Vagina (tissue), 2 donors: Measurements from ENCODE around the gene GNB1L. TPM values are rescaled to one million over a fixed set of nuclear protein-coding genes. Genes with fewer than 3 reads are reported as not detected.

Source experiments
- DNase-seq, 2 donors: peaks; one replicate each; pipeline ENCODE4 v3.0.0-alpha.2; 2017; ENCODE audit errors: extremely low spot score in 2 of 2
- H3K27ac ChIP-seq: fragments of 200-600 bp; sonication (generic); one replicate; pipeline ENCODE4 v1.5.1; 2019
- H3K27me3 ChIP-seq: fragments of 200-600 bp; sonication (generic); one replicate; pipeline ENCODE4 v1.5.1; 2019
- H3K36me3 ChIP-seq, 2 donors: fragments of 200-600 bp; sonication (generic); one replicate each; pipeline ENCODE4 v1.5.1; 2017 to 2019
- H3K4me1 ChIP-seq: fragments of 200-600 bp; sonication (generic); one replicate; pipeline ENCODE4 v1.5.1; 2019
- H3K4me3 ChIP-seq, 2 donors: fragments of 200-600 bp; sonication (generic); 1 replicate in 1 of 2; 2 replicates in 1 of 2; pipeline ENCODE4 v1.5.1; 2016 to 2019
- H3K9me3 ChIP-seq: fragments of 200-600 bp; sonication (generic); one replicate; pipeline ENCODE4 v1.5.1; 2019
- POLR2A ChIP-seq, 2 donors: fragments of 450-650 bp; IDR thresholded peaks; one replicate each; pipeline ENCODE4 v1.6.1; 2017; ENCODE audit warnings: antibody characterized with exemption in 2 of 2, mild to moderate bottlenecking in 2 of 2, moderate library complexity in 2 of 2
- POLR2AphosphoS5 ChIP-seq, 2 donors: sonication (generic); formaldehyde crosslinking; IDR thresholded peaks; one replicate each; pipeline ENCODE4 v1.9.0; 2017; ENCODE audit warnings: antibody characterized with exemption in 2 of 2, mild to moderate bottlenecking in 2 of 2, low read depth in 1 of 2; ENCODE audit not compliant: insufficient read depth in 1 of 2
- intact Hi-C: fragments of 100-400 bp; cut with DNase I; formaldehyde crosslinking; loops from one replicate; pipeline ENCODE4 v1.15.1; 2023
- total RNA-seq: library from RNA; depleted of rRNA; stranded (reverse); fragments of >200 nt; gene quantifications from one replicate; pipeline ENCODE4 v1.2.3, GENCODE V29; 2016
- TF ChIP-seq, protein P1 (sequence below), 3 experiments: fragments of 450-650 bp in 2 of 3; fragments of 200-600 bp in 1 of 3; sonication (generic) in 1 of 3; IDR thresholded peaks; one replicate each; pipeline ENCODE4 v1.5.1; 2017 to 2019; ENCODE audit warnings: antibody characterized with exemption in 3 of 3, mild to moderate bottlenecking in 2 of 3, moderate library complexity in 2 of 3

The GNB1L gene
- total RNA-seq, 1 donor from 2014 or later = 14.0 TPM

DNA sequence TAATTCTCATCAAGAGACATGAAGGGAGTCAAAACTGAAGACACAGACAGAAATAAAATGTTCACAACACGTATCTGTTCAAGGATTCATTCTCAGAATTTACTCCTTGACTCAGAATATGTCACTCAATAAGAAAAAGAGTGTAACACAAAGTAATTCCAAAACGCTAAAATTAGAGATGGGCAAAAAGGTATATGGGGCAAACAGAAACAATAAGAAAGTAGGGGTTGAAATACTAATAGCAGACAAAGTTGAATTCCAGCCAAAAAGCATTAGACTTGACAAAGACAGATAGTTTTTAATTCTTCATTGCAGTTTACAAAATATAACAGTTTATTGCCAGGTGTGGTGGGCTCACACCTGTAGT, 26.7 kb downstream of the GNB1L start:
- no peak for DNase-seq
- H3K4me3 ChIP-seq = no peak overlapping the region
- H3K36me3 ChIP-seq = no peaks in the 10 kb centered on the region
- TF ChIP-seq POLR2A (IDR thresholded peaks at IDR 0.05) (no peak), POLR2AphosphoS5 (IDR thresholded peaks at IDR 0.05; ENCODE audit: insufficient read depth in 1 of 2, low read depth in 1 of 2) (no peak)
- TF ChIP-seq, protein P1, sequence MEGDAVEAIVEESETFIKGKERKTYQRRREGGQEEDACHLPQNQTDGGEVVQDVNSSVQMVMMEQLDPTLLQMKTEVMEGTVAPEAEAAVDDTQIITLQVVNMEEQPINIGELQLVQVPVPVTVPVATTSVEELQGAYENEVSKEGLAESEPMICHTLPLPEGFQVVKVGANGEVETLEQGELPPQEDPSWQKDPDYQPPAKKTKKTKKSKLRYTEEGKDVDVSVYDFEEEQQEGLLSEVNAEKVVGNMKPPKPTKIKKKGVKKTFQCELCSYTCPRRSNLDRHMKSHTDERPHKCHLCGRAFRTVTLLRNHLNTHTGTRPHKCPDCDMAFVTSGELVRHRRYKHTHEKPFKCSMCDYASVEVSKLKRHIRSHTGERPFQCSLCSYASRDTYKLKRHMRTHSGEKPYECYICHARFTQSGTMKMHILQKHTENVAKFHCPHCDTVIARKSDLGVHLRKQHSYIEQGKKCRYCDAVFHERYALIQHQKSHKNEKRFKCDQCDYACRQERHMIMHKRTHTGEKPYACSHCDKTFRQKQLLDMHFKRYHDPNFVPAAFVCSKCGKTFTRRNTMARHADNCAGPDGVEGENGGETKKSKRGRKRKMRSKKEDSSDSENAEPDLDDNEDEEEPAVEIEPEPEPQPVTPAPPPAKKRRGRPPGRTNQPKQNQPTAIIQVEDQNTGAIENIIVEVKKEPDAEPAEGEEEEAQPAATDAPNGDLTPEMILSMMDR (IDR thresholded peaks at IDR 0.05) = no peak
- intact Hi-C loops = no loop called here
- no peak overlapping the region for H3K27ac ChIP-seq
- H3K27me3 ChIP-seq = no peaks in the 10 kb centered on the region
- H3K9me3 ChIP-seq = no peaks in the 10 kb centered on the region
- no peaks in the 10 kb centered on the region for H3K4me1 ChIP-seq

DNA sequence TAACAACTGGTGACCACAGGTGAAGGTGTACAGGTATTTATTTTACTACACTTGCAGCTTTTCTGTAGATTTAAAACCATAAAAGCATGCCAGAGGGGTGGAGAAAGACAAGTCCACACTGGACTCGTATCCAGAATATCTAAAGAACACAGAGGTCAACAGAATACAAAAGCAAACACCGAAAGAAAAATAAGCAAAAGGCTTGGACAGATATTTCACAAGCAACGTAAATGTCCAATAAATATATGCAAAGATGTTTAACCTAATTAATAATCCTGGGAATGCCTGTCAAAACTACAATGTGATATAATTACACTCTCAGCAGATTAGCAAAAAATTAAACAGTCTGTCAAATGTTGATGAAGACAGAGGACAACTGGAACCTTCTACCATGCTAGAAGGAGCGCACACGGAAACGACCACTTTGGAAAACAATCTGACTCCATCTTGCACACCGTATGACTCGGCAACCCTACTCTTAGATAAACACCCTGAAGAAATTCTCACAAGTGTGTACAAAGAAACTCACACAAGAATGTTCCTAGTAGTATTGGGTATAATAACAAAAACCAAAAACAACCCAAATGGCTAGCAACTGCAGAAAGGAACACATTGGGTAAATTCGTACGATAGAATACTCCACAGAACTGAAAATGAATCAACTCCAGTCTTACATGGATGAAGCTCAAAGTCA, 27.2 kb downstream of the GNB1L start:
- Histone ChIP-seq H3K4me3 (no peak overlapping the region), H3K27me3 (no peaks in the 10 kb centered on the region), H3K36me3 (no peaks in the 10 kb centered on the region), H3K27ac (no peak overlapping the region), H3K9me3 (no peaks in the 10 kb centered on the region), H3K4me1 (no peaks in the 10 kb centered on the region)
- no peak for DNase-seq
- intact Hi-C loops = no loop called here
- TF ChIP-seq, protein P1 (IDR thresholded peaks at IDR 0.05) = no peak
- TF ChIP-seq POLR2A (IDR thresholded peaks at IDR 0.05) (no peak), POLR2AphosphoS5 (IDR thresholded peaks at IDR 0.05; ENCODE audit: insufficient read depth in 1 of 2, low read depth in 1 of 2) (no peak)

DNA sequence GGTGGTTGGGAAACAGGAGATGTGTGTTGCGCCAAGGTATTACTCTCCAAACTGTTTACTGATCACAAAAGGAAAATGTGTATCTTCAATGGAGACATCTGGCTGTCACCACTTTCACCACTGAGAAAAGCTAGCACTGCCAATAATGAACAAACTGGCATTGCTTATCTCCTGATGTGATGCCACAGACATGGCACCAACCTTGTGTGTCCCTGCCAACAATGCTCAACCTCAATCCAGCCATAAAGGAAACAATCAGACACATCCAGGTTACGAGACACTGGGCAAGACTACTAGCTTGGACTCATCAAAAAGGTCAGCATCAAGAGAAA, 28.1 kb downstream of the GNB1L start:
- no peaks in the 10 kb centered on the region for H3K36me3 ChIP-seq
- no peaks in the 10 kb centered on the region for H3K4me1 ChIP-seq
- no peak overlapping the region for H3K4me3 ChIP-seq
- H3K27ac ChIP-seq = no peak overlapping the region
- DNase-seq = peak in 1 of 2 donors; percentile 49
- TF ChIP-seq POLR2AphosphoS5 (IDR thresholded peaks at IDR 0.05; ENCODE audit: insufficient read depth in 1 of 2, low read depth in 1 of 2) (no peak), POLR2A (IDR thresholded peaks at IDR 0.05) (no peak)
- TF ChIP-seq, protein P1 (IDR thresholded peaks at IDR 0.05) = no peak
- no peaks in the 10 kb centered on the region for H3K9me3 ChIP-seq
- intact Hi-C loops = no loop called here
- H3K27me3 ChIP-seq = no peaks in the 10 kb centered on the region

DNA sequence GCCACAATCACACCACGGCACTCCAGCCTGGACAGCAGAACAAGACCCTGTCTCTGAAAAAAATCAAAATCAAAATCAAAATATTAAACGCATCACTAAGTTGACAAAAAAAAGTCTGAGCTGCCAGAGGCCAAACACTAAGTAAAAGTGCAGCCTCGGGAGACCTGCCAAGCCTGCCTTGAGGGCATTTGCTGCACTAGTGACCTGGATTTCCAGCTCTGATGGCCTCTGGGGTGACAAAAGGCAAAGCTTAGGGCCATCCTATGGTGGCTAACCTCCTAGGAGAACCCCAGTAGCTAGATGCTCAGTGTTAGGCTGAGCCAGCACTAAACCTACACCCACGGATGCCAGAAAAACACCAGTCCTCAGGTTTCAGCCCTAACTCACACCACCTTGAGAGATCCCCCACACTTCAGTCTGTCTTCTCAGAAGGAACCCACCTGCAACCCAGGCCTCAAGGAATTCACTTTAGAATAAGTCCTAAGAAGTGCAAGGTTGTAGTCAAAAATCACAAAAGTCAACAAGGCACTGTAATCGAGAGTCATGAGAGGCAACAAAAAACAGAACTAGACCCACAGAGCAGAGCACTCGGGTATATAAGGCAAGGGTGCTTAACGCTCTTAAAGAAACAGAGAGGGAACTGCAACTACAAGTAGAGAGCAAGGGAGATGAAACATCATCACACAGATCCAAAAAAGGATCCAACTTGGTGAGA, 28.6 kb downstream of the GNB1L start:
- Histone ChIP-seq H3K4me1 (no peaks in the 10 kb centered on the region), H3K27me3 (no peaks in the 10 kb centered on the region), H3K4me3 (no peak overlapping the region), H3K36me3 (no peaks in the 10 kb centered on the region), H3K9me3 (no peaks in the 10 kb centered on the region), H3K27ac (no peak overlapping the region)
- DNase-seq = peak in 1 of 2 donors; percentile 49
- intact Hi-C loops = no loop called here
- TF ChIP-seq POLR2A (IDR thresholded peaks at IDR 0.05) = no peak
- TF ChIP-seq, protein P1 (IDR thresholded peaks at IDR 0.05) = no peak
- TF ChIP-seq POLR2AphosphoS5 (IDR thresholded peaks at IDR 0.05; ENCODE audit: insufficient read depth in 1 of 2, low read depth in 1 of 2) = no peak

DNA sequence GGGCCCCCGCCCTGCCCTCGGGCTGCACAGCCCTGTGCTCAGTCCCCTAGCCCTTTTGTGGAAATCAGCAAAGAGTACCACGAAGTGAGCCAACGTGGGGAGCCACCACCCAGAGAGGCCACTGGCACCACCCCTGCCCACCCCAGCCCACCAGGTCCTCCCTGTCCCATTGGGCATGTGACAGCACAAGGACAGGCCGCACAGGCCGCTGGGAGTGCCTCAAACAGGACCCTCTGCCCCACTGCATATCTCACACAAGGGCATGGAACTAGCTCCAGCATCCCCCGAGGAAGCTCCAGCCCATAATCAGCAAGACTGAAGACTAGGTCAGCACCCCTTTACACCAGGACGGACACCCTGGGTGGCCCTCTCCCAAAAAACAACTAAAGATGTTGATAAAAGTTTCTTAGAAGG, 29.7 kb downstream of the GNB1L start:
- Histone ChIP-seq H3K4me3 (no peak overlapping the region), H3K27me3 (no peaks in the 10 kb centered on the region), H3K9me3 (no peaks in the 10 kb centered on the region), H3K27ac (no peak overlapping the region), H3K36me3 (no peaks in the 10 kb centered on the region), H3K4me1 (no peaks in the 10 kb centered on the region)
- peak in 1 of 2 donors; percentile 70 for DNase-seq
- no peak for TF ChIP-seq POLR2A (IDR thresholded peaks at IDR 0.05)
- TF ChIP-seq, protein P1 (IDR thresholded peaks at IDR 0.05) = no peak
- TF ChIP-seq POLR2AphosphoS5 (IDR thresholded peaks at IDR 0.05; ENCODE audit: insufficient read depth in 1 of 2, low read depth in 1 of 2) = no peak
- intact Hi-C loops = no loop called here
